ENCODE results near the gene LSR. TPM values are rescaled to one million over a fixed set of nuclear protein-coding genes. Genes with fewer than 3 reads are reported as not detected.

Gene LSR
- total RNA-seq, 1 donor from 2014 or later, result 27.1 TPM

- Histone ChIP-seq H3K4me3 (no peak overlapping the region), H3K36me3 (peaks cover 5% of the 10 kb centered on the region), H4K20me1 (ENCODE audit: low read depth) (peaks cover 85% of the 10 kb centered on the region), H3K9me3 (ENCODE audit: low read depth) (no peaks in the 10 kb centered on the region), H3K4me1 (peaks cover 7% of the 10 kb centered on the region), H3K4me2 (no peak overlapping the region), H3F3A (ENCODE audit: low read depth) (no peaks in the 10 kb centered on the region), H3K79me2 (ENCODE audit: low read depth) (peaks cover 61% of the 10 kb centered on the region), H3K27ac (no peak overlapping the region), H3K27me3 (no peaks in the 10 kb centered on the region), H2AFZ (replicated peaks) (no peak overlapping the region), H3K9ac (no peak overlapping the region)
- Mint-ChIP-seq H3K9me3 (no peaks in the 10 kb centered on the region), H3K4me3 (no peak overlapping the region), H3K36me3 (peaks cover 22% of the 10 kb centered on the region), H3K27ac (no peak overlapping the region), H3K4me1 (peaks cover 19% of the 10 kb centered on the region), H3K27me3 (ENCODE audit: insufficient read depth, low read depth) (peaks cover 18% of the 10 kb centered on the region)
- TF ChIP-seq CTCF (IDR thresholded peaks at IDR 0.05) (no peak), EZH2phosphoT487 (IDR thresholded peaks at IDR 0.05) (no peak), EZH2 (IDR thresholded peaks at IDR 0.05) (no peak)
- DNase-seq (ENCODE audit: low spot score), result no peak
Observed at GRCh38 chr19:35254341-35255297, 5.8 kb downstream of the LSR start.

- H3K27me3 ChIP-seq, result no peaks in the 10 kb centered on the region
- H3K9me3 Mint-ChIP-seq, result no peaks in the 10 kb centered on the region
- peaks cover 10% of the 10 kb centered on the region for H3K27me3 Mint-ChIP-seq (ENCODE audit: insufficient read depth, low read depth)
- no peak overlapping the region for H2AFZ ChIP-seq (replicated peaks)
- peak overlapping the region; percentile 8 for H3K4me3 Mint-ChIP-seq
- no peak overlapping the region for H3K27ac ChIP-seq
- H3K79me2 ChIP-seq (ENCODE audit: low read depth), result peaks cover 41% of the 10 kb centered on the region
- H3K36me3 Mint-ChIP-seq, result peaks cover 20% of the 10 kb centered on the region
- H3F3A ChIP-seq (ENCODE audit: low read depth), result no peaks in the 10 kb centered on the region
- H3K27ac Mint-ChIP-seq, result no peak overlapping the region
- H3K36me3 ChIP-seq, result peaks cover 5% of the 10 kb centered on the region
- peaks cover 79% of the 10 kb centered on the region for H4K20me1 ChIP-seq (ENCODE audit: low read depth)
- H3K9ac ChIP-seq, result no peak overlapping the region
- H3K4me3 ChIP-seq, result no peak overlapping the region
- TF ChIP-seq EZH2phosphoT487 (IDR thresholded peaks at IDR 0.05) (no peak), EZH2 (IDR thresholded peaks at IDR 0.05) (no peak), CTCF (IDR thresholded peaks at IDR 0.05) (no peak)
- H3K4me2 ChIP-seq, result no peak overlapping the region
- peaks cover 18% of the 10 kb centered on the region for H3K4me1 Mint-ChIP-seq
- H3K4me1 ChIP-seq, result no peaks in the 10 kb centered on the region
- H3K9me3 ChIP-seq (ENCODE audit: low read depth), result no peaks in the 10 kb centered on the region
- no peak for DNase-seq (ENCODE audit: low spot score)
Observed at GRCh38 chr19:35256566-35256965, 7.8 kb downstream of the LSR start.

- H3F3A ChIP-seq (ENCODE audit: low read depth), result no peaks in the 10 kb centered on the region
- H3K9ac ChIP-seq, result no peak overlapping the region
- peaks cover 18% of the 10 kb centered on the region for H3K4me1 Mint-ChIP-seq
- no peak overlapping the region for H3K4me2 ChIP-seq
- TF ChIP-seq EZH2 (IDR thresholded peaks at IDR 0.05) (no peak), EZH2phosphoT487 (IDR thresholded peaks at IDR 0.05) (no peak)
- no peaks in the 10 kb centered on the region for H3K4me1 ChIP-seq
- peaks cover 7% of the 10 kb centered on the region for H3K27me3 Mint-ChIP-seq (ENCODE audit: insufficient read depth, low read depth)
- H3K36me3 ChIP-seq, result peaks cover 5% of the 10 kb centered on the region
- no peaks in the 10 kb centered on the region for H3K9me3 Mint-ChIP-seq
- H3K27ac Mint-ChIP-seq, result no peak overlapping the region
- peaks cover 38% of the 10 kb centered on the region for H3K79me2 ChIP-seq (ENCODE audit: low read depth)
- peaks cover 82% of the 10 kb centered on the region for H4K20me1 ChIP-seq (ENCODE audit: low read depth)
- no peaks in the 10 kb centered on the region for H3K9me3 ChIP-seq (ENCODE audit: low read depth)
- H3K4me3 ChIP-seq, result no peak overlapping the region
- peaks cover 18% of the 10 kb centered on the region for H3K36me3 Mint-ChIP-seq
- no peak overlapping the region for H3K27ac ChIP-seq
- DNase-seq (ENCODE audit: low spot score), result no peak
- no peaks in the 10 kb centered on the region for H3K27me3 ChIP-seq
- no peak overlapping the region for H2AFZ ChIP-seq (replicated peaks)
- H3K4me3 Mint-ChIP-seq, result no peak overlapping the region
Observed at GRCh38 chr19:35257113-35257461, 8.3 kb downstream of the LSR start.

All from neural progenitor cell (in vitro differentiated cells).